GM18519 (cell line): ENCODE measurements around the gene CAGE1.
"Not testable (repeated sequence)": the region's sequence is repeated elsewhere in the genome, so short reads cannot be mapped to it uniquely, and the experiment has no call there.

Experiments
- ATAC-seq: cut with Tn5 transposase; IDR thresholded peaks from one replicate; pipeline ENCODE4 v1.9.1; 2021; ENCODE audit warnings: mild to moderate bottlenecking, moderate library complexity; ENCODE audit not compliant: unreplicated experiment, low FRiP score

CAGE1 gene

DNA sequence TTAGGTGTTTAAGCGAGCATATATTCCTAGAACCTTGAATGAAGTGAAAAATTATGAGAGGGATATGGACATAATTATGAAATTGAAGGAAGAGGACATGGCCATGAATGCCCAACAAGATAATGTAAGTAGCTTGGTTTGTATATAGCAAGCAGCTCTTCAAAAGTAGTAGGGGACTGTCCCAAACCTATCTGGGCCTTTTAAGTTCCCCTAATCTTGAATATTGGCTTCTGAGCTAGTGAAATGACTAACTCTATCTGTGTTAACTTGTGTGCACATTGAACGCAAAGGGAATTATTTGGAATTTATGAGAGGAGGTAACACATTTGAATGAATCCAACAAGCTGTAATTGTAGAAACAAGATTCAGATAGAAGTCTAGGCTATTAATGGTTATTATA, 21.8 kb upstream of the CAGE1 start:
- no peak for ATAC-seq

GRCh38 chr6:7410851-7411250, 21.3 kb upstream of the CAGE1 start:
- ATAC-seq = no peak

DNA sequence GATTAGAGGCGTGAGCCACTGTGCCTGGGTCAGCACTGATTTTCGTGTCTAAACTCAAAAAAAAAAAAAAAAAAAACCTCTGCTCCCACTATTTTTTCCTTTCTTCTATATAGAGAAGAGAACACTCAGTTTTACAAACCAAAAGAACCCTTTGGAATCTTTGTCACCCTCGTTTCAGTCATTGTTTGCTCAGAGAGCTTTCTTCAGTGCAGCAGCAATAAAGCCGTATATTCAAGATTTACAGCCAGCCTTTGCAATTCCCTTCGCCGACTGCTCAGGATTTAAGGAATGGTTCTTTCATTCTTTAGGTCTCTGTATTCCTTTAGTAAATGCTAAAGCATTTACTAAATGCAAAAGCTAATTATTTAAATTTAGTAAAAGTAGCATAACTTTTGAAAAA, 20.2 kb upstream of the CAGE1 start:
- ATAC-seq = no peak

GRCh38 chr6:7406743-7407142, 17.2 kb upstream of the CAGE1 start:
- ATAC-seq = no peak

GRCh38 chr6:7404546-7404945, 15.0 kb upstream of the CAGE1 start:
- ATAC-seq = no peak

DNA sequence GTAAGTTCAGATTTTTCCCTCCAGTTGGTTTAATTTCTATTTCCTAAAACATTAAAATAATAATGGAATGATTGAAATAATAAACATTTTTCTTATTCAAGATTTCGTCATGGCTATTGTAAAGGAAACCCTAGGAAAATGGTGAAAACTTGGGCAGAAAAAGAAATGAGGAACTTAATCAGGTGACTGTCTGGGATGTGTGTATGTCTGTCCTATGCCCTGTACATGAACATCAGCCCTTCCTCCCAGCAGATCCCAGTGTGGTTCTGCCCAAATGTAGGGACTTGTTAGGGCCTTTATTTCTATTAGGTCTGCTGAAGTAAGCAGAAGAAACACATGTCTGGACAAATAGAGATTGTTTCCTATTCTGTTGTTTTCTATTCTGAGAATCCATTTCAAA, 13.2 kb upstream of the CAGE1 start:
- ATAC-seq = no peak

GRCh38 chr6:7401075-7401474, 11.5 kb upstream of the CAGE1 start:
- no peak for ATAC-seq

GRCh38 chr6:7392402-7392801, 2.9 kb upstream of the CAGE1 start:
- no peak for ATAC-seq

- no peak for ATAC-seq
These were observed 1.6 kb upstream of the CAGE1 start for GRCh38 chr6:7391151-7391550.

DNA sequence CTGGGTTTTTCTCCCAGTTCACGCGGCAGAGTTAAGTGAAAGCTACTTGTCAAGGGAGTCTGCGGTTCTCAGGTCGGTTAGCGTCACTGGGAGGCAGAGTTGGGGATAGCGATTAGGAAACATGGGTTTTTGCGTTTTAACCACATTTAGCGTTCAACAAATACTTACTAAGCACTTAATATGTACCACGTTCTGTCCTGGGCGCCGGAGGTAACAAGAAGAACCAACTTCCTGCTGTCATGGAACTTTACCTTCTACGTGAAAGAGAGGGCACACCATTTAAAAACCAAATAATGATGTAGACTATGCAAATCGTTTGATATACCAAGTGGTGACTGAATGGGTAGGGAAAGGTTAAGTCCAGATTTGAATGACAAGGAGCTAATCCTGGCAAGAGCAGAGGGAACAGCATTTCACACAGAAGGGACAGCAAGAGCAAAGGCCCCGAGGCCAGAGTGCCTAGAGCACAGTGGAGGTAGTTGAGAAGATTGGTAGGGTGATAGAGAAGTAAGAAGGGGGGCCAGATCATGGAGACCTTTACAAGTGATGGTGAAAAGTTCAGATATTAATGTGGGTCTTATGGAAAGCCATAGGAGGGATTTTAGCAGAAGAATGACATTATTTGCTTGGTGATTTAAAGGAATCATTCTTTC, 810 bp upstream of the CAGE1 start:
- peak; percentile 5 for ATAC-seq

DNA sequence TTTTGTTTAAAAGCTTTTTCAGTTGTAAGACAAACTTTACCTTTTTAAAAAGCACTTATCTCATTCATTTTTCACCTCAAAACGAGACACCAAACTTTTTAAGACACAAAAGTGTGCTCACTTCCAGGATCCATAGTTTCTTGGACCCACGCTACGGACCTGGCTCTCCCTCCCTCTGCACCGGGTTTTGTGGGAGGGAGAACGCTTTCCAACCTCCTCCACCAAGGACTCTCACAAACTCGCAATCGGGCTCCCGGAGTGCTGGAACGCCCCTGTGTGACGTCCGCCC, 436 bp downstream of the CAGE1 start:
- ATAC-seq = no peak

- ATAC-seq = no peak
These were observed 8.4 kb downstream of the CAGE1 start for GRCh38 chr6:7381092-7381491.

DNA sequence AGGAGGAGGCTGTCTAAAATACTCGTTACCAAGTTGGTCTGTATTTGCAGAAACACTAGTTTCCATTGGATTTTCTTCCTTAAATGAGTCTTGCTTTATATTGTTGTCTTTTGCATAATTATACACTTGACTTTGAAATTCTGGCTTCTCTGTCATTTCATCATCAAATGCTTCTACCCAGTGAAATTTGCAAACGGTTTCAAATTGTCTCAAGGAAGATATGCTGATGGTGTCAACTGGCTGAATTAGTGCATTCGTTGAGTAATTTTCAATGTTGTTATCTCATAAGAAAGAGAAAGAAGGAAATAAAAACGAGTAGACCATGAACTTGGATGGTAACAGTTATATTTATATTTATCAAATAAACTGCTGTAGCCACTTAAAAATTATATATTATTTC, 10.8 kb downstream of the CAGE1 start:
- no peak for ATAC-seq

- ATAC-seq = no peak
These were observed 11.6 kb downstream of the CAGE1 start for GRCh38 chr6:7377961-7378360.

DNA sequence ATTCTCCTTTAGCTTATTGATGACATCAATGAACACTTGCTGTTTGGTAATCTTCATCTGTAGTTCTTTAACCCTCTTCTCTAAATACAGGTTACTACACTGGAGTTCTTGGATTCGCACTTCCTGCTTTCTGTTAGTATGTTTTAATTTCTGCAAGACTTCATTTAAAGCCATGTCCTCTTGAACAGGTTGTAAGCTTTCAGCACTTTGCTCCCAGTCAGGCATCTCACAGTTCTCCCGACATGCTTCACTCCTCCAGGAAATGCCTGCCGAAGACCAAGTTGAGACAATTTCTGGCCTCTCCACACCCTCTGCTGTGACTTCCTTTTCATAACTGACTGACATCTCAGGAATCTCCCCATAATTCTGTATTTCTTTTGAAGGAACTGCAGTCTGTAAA, 15.8 kb downstream of the CAGE1 start:
- ATAC-seq = no peak

DNA sequence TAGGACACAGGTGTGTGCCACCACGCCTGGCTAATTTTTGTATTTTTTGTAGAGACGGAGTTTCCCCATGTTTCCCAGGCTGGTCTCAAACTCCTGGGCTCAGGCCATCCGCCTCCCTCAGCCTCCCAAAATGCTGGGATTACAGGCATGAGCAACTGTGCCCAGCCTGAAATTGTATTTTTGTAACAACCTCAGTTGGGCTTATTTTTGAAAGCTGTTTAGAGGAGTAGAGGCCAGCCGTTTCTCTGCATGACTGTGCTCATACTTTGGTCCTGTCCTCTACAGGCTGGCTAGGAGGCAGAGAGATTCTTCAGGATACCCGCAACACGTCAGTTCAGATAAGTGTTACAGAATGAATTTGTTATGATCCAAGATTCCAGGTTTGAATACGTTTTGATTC, 22.1 kb downstream of the CAGE1 start:
- no peak for ATAC-seq

GRCh38 chr6:7351916-7352315, 37.6 kb downstream of the CAGE1 start:
- not testable (repeated sequence) for ATAC-seq

DNA sequence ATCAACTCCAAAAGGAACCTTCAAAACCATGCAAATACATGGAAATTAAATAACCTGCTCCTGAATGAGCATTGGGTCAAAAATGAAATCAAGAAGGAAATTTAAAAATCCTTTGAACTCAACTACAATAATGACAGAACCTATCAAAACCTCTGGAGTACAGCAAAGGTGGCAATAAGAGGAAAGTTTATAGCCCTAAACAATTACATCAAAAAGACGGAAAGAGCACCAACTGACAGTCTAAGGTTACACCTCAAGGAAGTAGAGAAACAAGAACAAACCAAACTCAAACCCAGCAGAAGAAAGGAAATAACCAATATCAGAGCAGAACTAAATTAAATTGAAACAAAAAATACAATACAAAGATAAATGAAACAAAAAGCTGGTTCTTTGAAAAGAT, 39.0 kb downstream of the CAGE1 start:
- ATAC-seq = not testable (repeated sequence)

GRCh38 chr6:7347551-7347997, 42.0 kb downstream of the CAGE1 start:
- not testable (repeated sequence) for ATAC-seq

DNA sequence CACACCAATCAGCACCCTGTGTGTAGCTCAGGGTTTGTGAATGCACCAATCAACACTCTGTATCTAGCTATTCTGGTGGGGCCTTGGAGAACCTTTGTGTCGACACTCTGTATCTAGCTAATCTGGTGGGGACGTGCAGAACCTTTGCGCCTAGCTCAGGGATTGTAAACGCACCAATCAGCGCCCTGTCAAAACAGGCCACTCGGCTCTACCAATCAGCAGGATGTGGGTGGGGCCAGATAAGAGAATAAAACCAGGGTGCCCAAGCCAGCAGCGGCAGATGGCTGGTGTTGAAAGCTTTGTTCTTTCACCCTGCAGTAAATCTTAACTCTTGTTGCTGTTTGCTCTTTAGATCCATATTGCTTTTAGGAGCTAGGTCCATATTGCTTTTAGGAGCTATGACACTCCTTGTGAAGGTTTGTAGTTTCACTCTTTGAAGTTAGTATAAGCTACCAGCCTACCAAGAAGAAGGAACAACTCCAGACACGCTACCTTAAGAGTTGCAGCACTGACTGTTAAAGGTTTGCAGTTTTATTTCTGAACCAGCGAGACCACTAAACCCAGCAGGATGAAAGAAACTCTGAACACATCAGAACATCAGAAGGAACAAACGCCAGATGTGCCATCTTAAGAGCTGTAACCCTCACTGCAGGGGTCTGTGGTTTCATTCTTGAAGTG, 44.6 kb downstream of the CAGE1 start:
- ATAC-seq = not testable (repeated sequence)

DNA sequence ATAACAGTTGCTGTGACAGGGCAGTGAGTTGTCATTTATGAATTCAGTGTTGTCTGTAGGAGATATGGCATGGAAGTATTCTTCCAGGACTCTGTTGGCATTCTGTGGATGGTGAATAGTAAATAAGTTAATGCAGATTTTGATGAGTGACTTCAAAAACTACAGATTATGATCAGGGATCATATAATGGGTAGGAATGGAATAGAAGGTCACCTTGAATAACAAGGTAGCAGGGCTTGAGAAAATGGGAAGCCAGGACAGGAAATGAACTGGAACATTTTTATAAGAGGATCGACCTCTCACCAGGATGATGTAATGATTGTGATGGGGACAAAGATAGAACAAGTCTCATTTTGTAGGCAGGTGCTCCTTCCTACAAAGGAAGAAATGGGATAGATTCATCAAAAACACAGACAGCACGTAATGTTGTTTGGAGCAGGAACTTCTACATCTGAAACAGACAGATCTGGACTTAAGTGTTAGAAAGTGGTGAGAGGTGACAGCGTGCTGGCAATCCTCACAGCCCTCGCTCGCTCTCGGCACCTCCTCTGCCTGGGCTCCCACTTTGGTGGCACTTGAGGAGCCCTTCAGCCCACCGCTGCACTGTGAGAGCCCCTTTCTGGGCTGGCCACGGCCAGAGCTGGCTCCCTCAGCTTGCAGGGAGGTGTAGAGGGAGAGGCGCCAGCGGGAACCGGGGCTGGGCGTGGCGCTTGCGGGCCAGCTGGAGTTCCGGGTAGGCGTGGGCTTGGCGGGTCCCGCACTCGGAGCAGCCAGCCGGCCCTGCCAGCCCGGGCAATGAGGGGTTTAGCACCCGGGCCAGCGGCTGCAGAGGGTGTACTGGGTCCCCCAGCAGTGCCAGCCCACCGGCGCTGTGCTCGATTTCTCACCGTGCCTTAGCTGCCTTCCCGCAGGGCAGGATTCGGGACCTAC, 45.7 kb downstream of the CAGE1 start:
- no peak for ATAC-seq
